GM21529 (cell line): ENCODE results near the gene TIMP1.
A peak's percentile ranks its signal among the peaks of the same experiment; 100 is the strongest.
"Not testable (repeated sequence)": the region's sequence is repeated elsewhere in the genome, so short reads cannot be mapped to it uniquely, and the experiment has no call there.

Experiments used
- ATAC-seq: cut with Tn5 transposase; IDR thresholded peaks from one replicate; pipeline ENCODE4 v1.9.1; 2021; ENCODE audit not compliant: unreplicated experiment

TIMP1 gene

GRCh38 chrX:47603125-47603524 is 20.9 kb downstream of the TIMP1 start:
- ATAC-seq: not testable (repeated sequence)

GRCh38 chrX:47605024-47605423 is 22.8 kb downstream of the TIMP1 start:
- no peak for ATAC-seq

- ATAC-seq: no peak
Observed at GRCh38 chrX:47607091-47607490, 24.9 kb downstream of the TIMP1 start.

- ATAC-seq: no peak
Observed at GRCh38 chrX:47608130-47608810, 26.0 kb downstream of the TIMP1 start.

GRCh38 chrX:47610511-47610910 is 28.3 kb downstream of the TIMP1 start:
- ATAC-seq: no peak

GRCh38 chrX:47611489-47611888 is 29.3 kb downstream of the TIMP1 start:
- ATAC-seq: no peak

- ATAC-seq: no peak
Observed at GRCh38 chrX:47611926-47612325, 29.7 kb downstream of the TIMP1 start.

DNA sequence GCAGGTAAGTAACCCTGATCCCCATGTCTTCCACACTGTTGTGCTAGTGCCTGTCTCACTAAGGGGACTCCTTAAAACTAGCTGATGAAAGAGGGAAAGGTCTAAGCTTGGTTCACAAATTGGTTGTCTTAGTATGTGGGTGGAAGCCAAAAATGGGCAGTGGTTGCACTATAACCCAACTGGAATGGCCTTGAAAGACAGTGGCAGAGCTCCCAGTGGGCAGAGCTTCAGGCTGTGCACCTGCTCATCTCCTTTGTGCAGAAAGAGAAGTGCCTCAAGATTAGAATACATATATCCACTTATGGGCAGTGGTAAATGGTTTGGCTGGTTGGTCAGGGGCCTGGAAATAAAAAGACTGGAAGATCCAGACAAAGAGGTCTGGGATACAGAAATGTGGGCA is 30.2 kb downstream of the TIMP1 start:
- no peak for ATAC-seq

DNA sequence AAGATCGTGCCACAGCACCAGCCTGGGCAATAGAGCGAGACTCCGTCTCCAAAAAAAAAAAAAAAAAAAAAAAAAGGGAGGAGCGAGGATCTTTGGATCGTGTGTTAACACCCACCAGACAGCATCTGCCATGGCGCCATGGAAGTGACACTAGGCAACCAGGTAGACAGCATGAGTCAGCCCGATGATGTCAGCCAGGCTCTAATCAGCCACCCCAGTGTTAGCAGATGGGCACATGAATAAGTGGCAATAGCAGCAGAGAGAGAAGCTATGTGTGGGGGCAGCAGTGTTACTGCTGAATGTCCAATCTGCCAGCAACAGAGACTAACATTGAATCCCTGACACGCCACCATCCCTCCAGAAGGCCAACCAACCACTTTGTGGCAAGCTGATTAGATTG is 30.8 kb downstream of the TIMP1 start:
- ATAC-seq: no peak

DNA sequence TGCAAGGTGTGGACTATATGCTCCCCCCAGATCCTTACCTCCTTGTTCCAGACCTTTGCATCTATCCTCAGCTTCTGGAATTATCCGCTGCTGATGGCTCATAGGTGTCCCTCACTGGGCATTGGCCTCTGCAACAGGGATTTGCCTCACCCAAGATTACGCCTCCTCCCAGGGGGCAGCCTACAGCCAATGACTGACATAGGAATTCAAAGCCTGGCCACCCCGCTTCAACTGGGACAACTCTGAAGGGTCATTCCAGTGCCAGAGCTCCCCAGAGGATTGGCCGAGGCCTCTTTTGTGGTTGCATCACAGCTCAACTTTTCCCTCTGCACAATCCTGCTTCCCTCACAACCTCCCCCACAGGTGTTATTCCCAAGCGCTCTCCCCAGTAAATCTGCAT is 32.4 kb downstream of the TIMP1 start:
- no peak for ATAC-seq

GRCh38 chrX:47618923-47619485 is 36.8 kb downstream of the TIMP1 start:
- ATAC-seq: no peak

DNA sequence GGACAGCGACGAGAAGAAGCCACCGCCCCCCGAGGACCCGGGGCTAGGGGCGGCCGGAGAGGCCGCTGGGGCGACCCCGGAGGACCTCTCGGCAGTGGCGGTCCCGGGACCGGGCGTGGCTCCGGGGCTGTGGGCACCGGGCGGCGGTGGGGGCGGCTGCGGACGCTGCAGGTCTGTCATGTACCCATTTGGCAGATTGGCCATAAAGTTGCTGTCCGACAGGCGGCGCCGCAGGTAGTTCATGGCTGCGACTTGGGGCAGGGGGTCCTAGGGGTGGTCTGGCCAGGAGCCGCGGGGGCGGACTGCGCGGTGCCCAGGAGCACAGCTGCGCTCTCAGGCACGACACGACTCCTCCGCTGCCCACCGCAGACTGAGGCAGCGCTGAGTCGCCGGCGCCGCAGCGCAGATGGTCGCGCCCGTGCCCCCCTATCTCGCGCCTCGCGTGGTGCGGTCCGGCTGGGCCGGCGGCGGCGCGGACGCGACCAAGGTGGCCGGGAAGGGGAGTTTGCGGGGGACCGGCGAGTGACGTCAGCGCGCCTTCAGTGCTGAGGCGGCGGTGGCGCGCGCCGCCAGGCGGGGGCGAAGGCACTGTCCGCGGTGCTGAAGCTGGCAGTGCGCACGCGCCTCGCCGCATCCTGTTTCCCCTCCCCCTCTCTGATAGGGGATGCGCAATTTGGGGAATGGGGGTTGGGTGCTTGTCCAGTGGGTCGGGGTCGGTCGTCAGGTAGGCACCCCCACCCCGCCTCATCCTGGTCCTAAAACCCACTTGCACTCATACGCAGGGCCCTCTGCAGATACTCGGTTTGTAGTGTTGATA is 37.5 kb downstream of the TIMP1 start, which contains the start of gene SYN1:
SYN1 (minus strand) TSS at position 372 of the 817 bp plus-strand sequence; CDS start at position 243, 129 bp downstream.
- ATAC-seq: peak; percentile 59

- no peak for ATAC-seq
Observed at GRCh38 chrX:47620303-47620685, 38.1 kb downstream of the TIMP1 start.

DNA sequence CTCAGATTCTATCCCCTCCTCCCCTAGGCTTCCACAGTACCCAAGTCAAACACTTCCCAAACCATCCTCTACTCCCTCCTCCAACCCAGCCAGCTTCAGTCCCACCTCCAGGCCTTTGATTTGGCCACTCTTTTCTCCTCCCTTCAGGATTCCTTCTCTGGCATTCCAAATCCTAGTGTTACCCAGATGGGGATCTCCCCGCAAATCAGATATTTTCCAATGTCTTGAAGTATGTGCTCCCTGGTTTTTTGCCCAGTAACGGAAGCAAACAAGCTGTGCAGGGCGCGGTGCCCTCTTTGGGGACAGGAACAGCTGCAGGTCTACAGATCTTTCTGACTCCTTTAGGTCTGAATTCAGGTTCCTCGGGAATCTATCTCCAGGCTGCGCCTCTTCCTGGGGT is 39.6 kb downstream of the TIMP1 start:
- ATAC-seq: no peak

DNA sequence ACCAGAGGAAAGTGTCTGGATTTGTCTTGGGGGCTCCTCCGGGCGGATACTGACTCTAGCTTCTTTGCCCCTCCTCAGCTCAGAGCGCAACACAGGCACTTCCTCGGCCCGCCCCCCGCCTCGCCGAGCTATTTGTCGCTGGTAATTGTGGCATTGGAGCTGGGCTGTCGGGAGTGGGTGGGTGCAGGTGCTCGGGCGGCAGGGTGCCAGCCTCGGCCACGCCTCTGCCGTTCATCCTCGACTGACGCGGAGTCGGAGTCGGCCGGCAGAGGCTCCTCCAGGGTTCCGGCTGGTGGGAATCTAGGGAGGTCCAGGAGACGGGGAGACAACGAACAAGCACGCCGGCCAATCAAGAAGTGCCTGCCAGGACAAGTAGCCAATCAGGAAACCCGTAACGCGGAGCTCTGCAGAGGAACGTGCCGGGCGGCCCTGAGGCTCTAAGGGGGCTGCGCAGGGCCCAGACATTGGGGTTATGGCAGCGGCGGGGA is 41.3 kb downstream of the TIMP1 start:
- ATAC-seq: no peak

GRCh38 chrX:47625365-47625764 is 43.1 kb downstream of the TIMP1 start:
- ATAC-seq: no peak

DNA sequence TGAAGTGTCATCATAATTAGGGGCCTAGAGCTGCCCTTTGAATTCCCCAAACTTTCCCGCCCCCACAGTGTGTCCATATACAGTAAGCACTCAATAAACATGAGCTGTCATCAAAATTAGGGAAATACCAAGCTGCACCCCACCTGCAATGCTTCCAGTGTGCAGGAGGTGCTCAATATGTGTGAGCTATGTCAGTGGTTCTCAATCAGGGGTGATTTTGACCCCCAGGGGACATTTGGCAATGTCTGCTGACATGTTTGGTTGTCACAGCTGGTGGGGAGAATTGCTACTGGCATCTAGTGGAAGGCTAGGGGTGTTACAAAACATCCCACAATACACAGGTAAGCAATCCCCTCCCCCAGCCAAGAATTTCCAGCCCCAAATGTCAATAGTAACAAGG is 46.7 kb downstream of the TIMP1 start:
- no peak for ATAC-seq

DNA sequence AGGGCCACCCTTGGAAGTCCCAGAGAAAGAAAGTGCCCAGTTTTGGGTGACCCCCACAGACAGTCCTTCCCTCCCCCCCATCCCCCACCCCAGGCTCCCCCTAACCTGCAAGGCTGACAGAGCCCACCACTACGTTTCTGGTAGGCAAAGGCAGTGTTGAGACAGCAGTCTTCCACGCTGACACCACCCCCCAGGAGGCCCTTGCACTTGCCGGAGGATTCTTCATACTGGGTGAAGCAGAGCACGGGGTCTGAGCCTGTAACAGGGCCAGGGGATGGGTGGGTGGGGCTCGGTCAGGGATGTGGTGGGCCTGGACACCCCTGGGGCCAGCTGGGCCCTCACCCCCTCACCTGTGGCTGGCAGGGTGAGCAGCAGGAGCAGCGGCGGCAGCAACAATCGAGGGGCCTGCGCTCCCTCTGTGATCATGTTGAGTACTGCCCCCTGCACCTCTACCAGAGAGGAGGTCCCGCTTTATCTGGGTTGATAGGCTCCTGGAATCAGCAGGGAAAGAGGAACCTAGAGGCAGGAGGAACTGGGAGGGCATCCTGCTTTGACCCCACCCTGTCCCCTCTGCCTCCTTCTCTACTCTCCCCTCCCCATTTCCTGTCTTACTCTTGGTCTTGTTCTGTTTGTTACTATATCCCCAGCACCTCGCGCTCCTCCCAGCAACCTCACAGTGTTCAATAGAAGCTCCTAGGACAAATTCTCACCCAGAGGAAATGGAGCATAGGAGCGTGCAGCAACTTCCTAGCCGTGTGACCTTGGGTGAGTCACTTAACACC is 47.4 kb downstream of the TIMP1 start, which contains the start of gene CFP:
CFP (minus strand) TSS at position 512 of the 782 bp plus-strand sequence; CDS start at position 426, 86 bp downstream.
- ATAC-seq: no peak

DNA sequence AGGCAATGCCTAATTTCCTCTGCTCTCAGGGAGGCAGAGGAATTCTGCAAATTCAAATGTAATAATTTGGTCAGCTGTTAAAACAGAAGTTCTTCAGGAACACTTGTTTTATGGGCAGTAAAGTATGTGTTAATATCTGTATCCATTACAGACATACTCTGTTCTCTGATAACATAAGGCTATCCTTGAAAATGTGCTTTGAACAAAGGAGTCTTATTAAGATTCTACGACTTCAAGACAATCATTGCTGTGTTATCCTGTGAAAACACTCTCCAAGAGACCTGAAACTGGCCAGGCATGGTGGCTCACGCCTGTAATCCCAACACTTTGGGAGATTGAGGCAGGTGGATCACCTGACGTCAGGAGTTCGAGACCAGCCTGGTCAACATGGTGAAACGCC is 49.4 kb downstream of the TIMP1 start:
- ATAC-seq: no peak

GRCh38 chrX:47632666-47633065 is 50.4 kb downstream of the TIMP1 start:
- ATAC-seq: no peak
